PC-3 (cell line): ENCODE results near the gene AGAP1.

Source experiments
- CTCF ChIP-seq: fragments of 300-600 bp; sonication (generic); conservative IDR thresholded peaks from 2 replicates; pipeline ENCODE4 v1.5.1; 2017; ENCODE audit warnings: antibody characterized with exemption, low read depth, mild to moderate bottlenecking, low read length
- EZH2 ChIP-seq: fragments of 300-600 bp; sonication (generic); IDR thresholded peaks from one replicate; pipeline ENCODE4 v1.6.1; 2017; ENCODE audit warnings: antibody characterized with exemption, mild to moderate bottlenecking, low read length; ENCODE audit not compliant: unreplicated experiment

GRCh38 chr2:235500761-235501672, 7.2 kb downstream of the AGAP1 start:
- TF ChIP-seq CTCF (no peak), EZH2 (no peak)
